Glutamatergic neuron (in vitro differentiated cells): ENCODE results near the gene SFI1. TPM values are rescaled to one million over a fixed set of nuclear protein-coding genes. Genes with fewer than 3 reads are reported as not detected.
"Not testable (repeated sequence)": the region's sequence is repeated elsewhere in the genome, so short reads cannot be mapped to it uniquely, and the experiment has no call there.

ENCODE experiments used
- DNase-seq: peaks from one replicate; pipeline ENCODE4 v3.0.0; 2022
- H3K27ac Mint-ChIP-seq: one replicate; pipeline ENCODE4 v1.8.0; 2020; ENCODE audit warnings: mild to moderate bottlenecking, mixed read lengths, inconsistent platforms; ENCODE audit not compliant: unreplicated experiment
- H3K27me3 Mint-ChIP-seq: one replicate; pipeline ENCODE4 v1.8.0; 2020; ENCODE audit warnings: mild to moderate bottlenecking, moderate library complexity, mixed read lengths, inconsistent platforms; ENCODE audit not compliant: unreplicated experiment
- H3K36me3 Mint-ChIP-seq: one replicate; pipeline ENCODE4 v1.8.0; 2020; ENCODE audit warnings: mild to moderate bottlenecking, mixed read lengths, inconsistent platforms; ENCODE audit not compliant: unreplicated experiment
- H3K4me1 Mint-ChIP-seq: one replicate; pipeline ENCODE4 v1.8.0; 2020; ENCODE audit warnings: mild to moderate bottlenecking, low read depth, mixed read lengths, inconsistent platforms; ENCODE audit not compliant: unreplicated experiment
- H3K4me3 Mint-ChIP-seq: one replicate; pipeline ENCODE4 v1.8.0; 2020; ENCODE audit warnings: mild to moderate bottlenecking, mixed read lengths, inconsistent platforms; ENCODE audit not compliant: unreplicated experiment
- H3K9me3 Mint-ChIP-seq: one replicate; pipeline ENCODE4 v1.8.0; 2020; ENCODE audit warnings: mild to moderate bottlenecking, moderate library complexity, mixed read lengths, inconsistent platforms; ENCODE audit not compliant: unreplicated experiment
- total RNA-seq: library from RNA; stranded (reverse); fragmentation: NEBNext Ultra II Directional; extraction: Animal tissue kit (Norgen Biotek cat#: 25700); gene quantifications from one replicate; pipeline ENCODE4 v1.2.1, GENCODE V29; 2021; ENCODE audit not compliant: unreplicated experiment
- TF ChIP-seq, protein P1 (sequence below): fragments of 200-600 bp; sonication (generic); IDR thresholded peaks from one replicate; pipeline ENCODE4 v1.5.0; 2021; ENCODE audit not compliant: partially characterized antibody, unreplicated experiment

The SFI1 gene
- total RNA-seq, 1 donor from 2014 or later, result 48.7 TPM

DNA sequence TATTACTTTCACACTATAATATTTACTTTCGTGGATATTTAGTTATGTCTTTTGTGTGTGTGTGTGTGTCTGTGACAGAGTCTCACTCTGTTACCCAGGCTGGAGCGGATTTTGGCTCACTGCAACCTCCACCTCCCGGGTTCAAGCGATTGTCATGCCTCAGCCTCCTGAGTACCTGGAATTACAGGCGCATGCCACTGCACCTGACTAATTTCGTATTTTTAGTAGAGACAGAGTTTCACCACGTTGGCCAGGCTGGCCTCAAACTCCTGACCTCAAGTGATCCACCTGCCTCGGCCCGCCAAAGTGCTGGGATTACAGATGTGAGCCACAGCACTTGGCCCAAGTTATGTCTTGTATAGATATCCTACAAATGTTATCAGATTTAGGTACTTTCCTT, 155.8 kb downstream of the SFI1 start:
- Mint-ChIP-seq H3K36me3 (no peaks in the 10 kb centered on the region), H3K27ac (no peak overlapping the region), H3K4me1 (no peaks in the 10 kb centered on the region), H3K9me3 (no peaks in the 10 kb centered on the region), H3K27me3 (no peaks in the 10 kb centered on the region), H3K4me3 (no peak overlapping the region)
- TF ChIP-seq, protein P1, sequence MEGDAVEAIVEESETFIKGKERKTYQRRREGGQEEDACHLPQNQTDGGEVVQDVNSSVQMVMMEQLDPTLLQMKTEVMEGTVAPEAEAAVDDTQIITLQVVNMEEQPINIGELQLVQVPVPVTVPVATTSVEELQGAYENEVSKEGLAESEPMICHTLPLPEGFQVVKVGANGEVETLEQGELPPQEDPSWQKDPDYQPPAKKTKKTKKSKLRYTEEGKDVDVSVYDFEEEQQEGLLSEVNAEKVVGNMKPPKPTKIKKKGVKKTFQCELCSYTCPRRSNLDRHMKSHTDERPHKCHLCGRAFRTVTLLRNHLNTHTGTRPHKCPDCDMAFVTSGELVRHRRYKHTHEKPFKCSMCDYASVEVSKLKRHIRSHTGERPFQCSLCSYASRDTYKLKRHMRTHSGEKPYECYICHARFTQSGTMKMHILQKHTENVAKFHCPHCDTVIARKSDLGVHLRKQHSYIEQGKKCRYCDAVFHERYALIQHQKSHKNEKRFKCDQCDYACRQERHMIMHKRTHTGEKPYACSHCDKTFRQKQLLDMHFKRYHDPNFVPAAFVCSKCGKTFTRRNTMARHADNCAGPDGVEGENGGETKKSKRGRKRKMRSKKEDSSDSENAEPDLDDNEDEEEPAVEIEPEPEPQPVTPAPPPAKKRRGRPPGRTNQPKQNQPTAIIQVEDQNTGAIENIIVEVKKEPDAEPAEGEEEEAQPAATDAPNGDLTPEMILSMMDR, result no peak
- DNase-seq, result no peak

DNA sequence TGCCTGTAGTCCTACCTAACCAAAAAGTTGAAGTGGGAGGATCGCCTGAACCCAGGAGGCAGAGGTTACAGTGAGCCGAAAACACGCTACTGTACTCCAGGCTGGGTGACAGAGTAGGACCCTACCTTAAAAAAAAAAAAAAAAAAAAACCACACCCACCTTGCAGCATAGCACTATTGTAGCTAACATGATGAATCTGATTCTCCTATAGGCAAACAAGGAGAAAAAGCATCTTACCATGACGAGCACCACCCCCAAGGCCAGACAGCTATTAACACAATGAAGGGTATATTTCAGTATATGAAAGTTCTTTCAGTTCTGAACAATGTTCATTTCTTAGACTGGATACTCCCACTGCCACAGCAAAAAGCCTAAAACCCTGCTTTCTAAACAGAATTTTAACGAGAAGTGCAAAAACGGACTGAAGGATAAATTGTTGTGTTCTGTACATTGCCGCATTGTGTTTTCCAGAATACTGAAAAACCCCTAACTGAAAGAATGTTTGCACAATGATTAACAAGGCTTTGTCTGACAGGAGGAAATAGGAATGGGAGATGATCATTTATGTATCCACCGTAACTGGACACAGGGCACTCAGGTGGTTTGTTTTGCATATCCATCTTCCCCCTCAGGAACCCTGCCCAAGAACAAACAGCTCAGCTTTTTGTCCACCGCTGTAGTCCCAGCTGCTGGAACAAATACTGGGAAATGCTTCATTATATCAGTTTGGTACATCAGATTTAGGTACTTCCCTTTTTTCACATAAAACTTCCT, 156.8 kb downstream of the SFI1 start:
- H3K4me3 Mint-ChIP-seq, result no peak overlapping the region
- DNase-seq, result no peak
- H3K27ac Mint-ChIP-seq, result no peak overlapping the region
- no peaks in the 10 kb centered on the region for H3K27me3 Mint-ChIP-seq
- TF ChIP-seq, protein P1, result no peak
- H3K9me3 Mint-ChIP-seq, result no peaks in the 10 kb centered on the region
- no peaks in the 10 kb centered on the region for H3K36me3 Mint-ChIP-seq
- H3K4me1 Mint-ChIP-seq, result no peaks in the 10 kb centered on the region

DNA sequence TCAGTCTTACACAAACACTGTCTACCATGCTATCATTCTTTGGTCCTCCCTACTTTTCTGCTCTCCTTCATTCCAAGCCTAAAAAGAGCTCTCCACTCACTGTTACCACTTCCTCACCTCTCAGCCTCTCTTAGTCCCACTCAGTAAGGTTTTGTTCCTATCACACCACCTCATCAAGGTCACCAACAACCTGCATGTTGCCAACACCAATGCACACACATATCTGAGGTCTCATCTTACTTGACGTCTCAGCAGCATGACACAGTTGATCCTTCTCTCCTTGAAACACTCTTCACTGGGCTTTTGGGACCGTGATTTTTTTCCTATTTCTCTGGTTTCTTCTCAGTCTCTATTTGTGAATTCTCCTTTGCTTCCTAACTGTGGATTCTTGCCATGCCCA, 157.6 kb downstream of the SFI1 start:
- Mint-ChIP-seq H3K9me3 (no peaks in the 10 kb centered on the region), H3K36me3 (no peaks in the 10 kb centered on the region), H3K4me3 (no peak overlapping the region), H3K4me1 (no peaks in the 10 kb centered on the region), H3K27ac (no peak overlapping the region), H3K27me3 (no peaks in the 10 kb centered on the region)
- TF ChIP-seq, protein P1, result no peak
- no peak for DNase-seq

DNA sequence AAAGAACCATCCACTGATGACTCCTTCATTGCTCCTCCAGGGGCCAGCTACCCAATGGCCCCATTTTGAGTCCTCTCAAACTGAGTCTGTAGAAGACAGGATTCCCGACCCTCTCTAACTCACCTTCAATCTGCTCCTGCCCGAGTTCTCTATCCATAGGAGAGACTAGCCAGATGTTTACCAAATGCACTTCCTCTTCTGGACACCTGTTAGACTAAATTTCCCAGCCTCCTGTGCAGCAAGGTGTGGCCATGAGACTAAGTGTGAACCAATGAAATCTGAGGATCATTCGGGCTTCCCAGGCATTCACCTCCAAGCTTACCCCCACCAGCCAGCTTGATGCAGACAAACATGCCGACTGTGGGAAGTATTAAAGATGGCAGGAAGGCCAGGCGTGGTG, 158.1 kb downstream of the SFI1 start:
- no peak for DNase-seq
- no peak overlapping the region for H3K27ac Mint-ChIP-seq
- no peak overlapping the region for H3K4me3 Mint-ChIP-seq
- H3K27me3 Mint-ChIP-seq, result no peaks in the 10 kb centered on the region
- no peaks in the 10 kb centered on the region for H3K4me1 Mint-ChIP-seq
- H3K36me3 Mint-ChIP-seq, result no peaks in the 10 kb centered on the region
- TF ChIP-seq, protein P1, result no peak
- H3K9me3 Mint-ChIP-seq, result no peaks in the 10 kb centered on the region

DNA sequence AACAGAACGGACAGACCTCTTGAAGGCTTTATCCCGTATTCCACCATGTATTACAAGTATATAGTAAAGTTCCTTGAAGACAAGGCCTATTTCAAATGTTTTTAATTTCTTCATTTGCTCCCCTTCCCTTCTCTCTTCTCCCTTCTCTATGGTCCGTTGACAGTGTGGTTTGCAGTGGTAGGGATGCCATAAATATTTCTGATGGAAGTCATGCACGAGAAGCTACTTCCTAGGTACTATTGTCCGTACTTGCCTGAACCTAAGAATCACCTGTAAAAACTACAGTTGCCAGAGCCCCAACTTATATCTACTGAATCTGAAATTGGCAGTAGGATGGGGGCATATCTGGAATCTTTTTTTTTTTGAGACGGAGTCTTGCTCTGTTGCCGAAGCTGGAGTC, 162.9 kb downstream of the SFI1 start:
- Mint-ChIP-seq H3K9me3 (peaks cover 2% of the 10 kb centered on the region), H3K27me3 (no peaks in the 10 kb centered on the region), H3K27ac (no peak overlapping the region), H3K4me3 (no peak overlapping the region), H3K4me1 (peaks cover 7% of the 10 kb centered on the region), H3K36me3 (no peaks in the 10 kb centered on the region)
- no peak for DNase-seq
- TF ChIP-seq, protein P1, result no peak

DNA sequence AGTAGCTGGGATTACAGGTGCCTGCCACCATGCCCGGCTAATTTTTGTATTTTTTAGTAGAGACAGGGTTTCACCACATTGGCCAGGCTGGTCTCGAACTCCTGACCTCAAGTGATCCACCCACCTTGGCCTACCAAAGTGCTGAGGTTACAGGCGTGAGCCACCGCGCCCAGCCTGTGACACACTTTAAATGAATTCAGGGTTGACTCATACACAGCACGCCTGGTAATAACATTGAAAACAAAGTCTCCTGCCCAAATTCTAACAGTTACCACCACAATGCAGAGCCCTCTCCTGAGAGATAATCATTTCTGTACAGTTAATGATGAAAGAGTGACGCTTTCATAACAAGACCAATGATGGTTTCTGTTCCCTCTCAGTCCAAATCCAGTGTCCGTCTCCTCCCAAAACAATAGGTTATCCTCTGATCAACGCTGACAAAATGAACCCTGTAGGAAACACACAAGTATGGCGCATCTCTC, 164.6 kb downstream of the SFI1 start:
- Mint-ChIP-seq H3K4me3 (peak overlapping the region; percentile 100), H3K27ac (peak overlapping the region; percentile 35)
- not testable (repeated sequence) for H3K36me3 Mint-ChIP-seq, H3K4me1 Mint-ChIP-seq, DNase-seq, H3K9me3 Mint-ChIP-seq, H3K27me3 Mint-ChIP-seq
